NCI-H1694 treated with DMSO at 0.1 percent for 48 hours (cell line): ENCODE data around the gene LIPF.
"Not testable (repeated sequence)": the region's sequence is repeated elsewhere in the genome, so short reads cannot be mapped to it uniquely, and the experiment has no call there.

Experiments
- DNase-seq: peaks from one replicate; lab custom pipeline; 2025; lab: John Stamatoyannopoulos, UW

The LIPF gene

GRCh38 chr10:88664142-88664541, at the start of gene LIPF:
Gene LIPF (plus strand): TSS chr10:88664442. CDS start chr10:88667298, 2,856 bp downstream.
- DNase-seq, result no peak

GRCh38 chr10:88616250-88616977, 47.8 kb upstream of the LIPF start:
- peak; percentile 2 for DNase-seq

- DNase-seq, result no peak
These were observed 46.4 kb upstream of the LIPF start for GRCh38 chr10:88617772-88618300.

- DNase-seq, result no peak
These were observed 45.7 kb upstream of the LIPF start for GRCh38 chr10:88618496-88618895.

GRCh38 chr10:88620441-88620840, 43.8 kb upstream of the LIPF start:
- DNase-seq, result no peak

- no peak for DNase-seq
These were observed 40.4 kb upstream of the LIPF start for GRCh38 chr10:88623835-88624234.

- no peak for DNase-seq
These were observed 39.4 kb upstream of the LIPF start for GRCh38 chr10:88624840-88625239.

- DNase-seq, result no peak
These were observed 24.1 kb upstream of the LIPF start for GRCh38 chr10:88640186-88640585.

- no peak for DNase-seq
These were observed 22.0 kb upstream of the LIPF start for GRCh38 chr10:88642209-88642608.

- no peak for DNase-seq
These were observed 21.3 kb upstream of the LIPF start for GRCh38 chr10:88642963-88643362.

- DNase-seq, result no peak
These were observed 17.1 kb upstream of the LIPF start for GRCh38 chr10:88647061-88647615.

- DNase-seq, result no peak
These were observed 13.1 kb upstream of the LIPF start for GRCh38 chr10:88651101-88651551.

GRCh38 chr10:88652616-88653015, 11.6 kb upstream of the LIPF start:
- no peak for DNase-seq

- DNase-seq, result no peak
These were observed 6.3 kb upstream of the LIPF start for GRCh38 chr10:88657901-88658300.

- DNase-seq, result no peak
These were observed 4.3 kb upstream of the LIPF start for GRCh38 chr10:88659725-88660597.

- DNase-seq, result no peak
These were observed 3.7 kb upstream of the LIPF start for GRCh38 chr10:88660598-88660884.

- DNase-seq, result no peak
These were observed 3.2 kb upstream of the LIPF start for GRCh38 chr10:88661018-88661417.

GRCh38 chr10:88661577-88661976, 2.7 kb upstream of the LIPF start:
- DNase-seq, result no peak

GRCh38 chr10:88663153-88663552, 1.1 kb upstream of the LIPF start:
- not testable (repeated sequence) for DNase-seq

GRCh38 chr10:88668465-88668864, 4.2 kb downstream of the LIPF start:
- DNase-seq, result no peak

- no peak for DNase-seq
These were observed 6.3 kb downstream of the LIPF start for GRCh38 chr10:88670497-88670896.

- no peak for DNase-seq
These were observed 7.8 kb downstream of the LIPF start for GRCh38 chr10:88672041-88672440.
